Stimulated activated CD4-positive, alpha-beta T cell treated with anti-CD3 and anti-CD28 coated beads, Interleukin-4, amount 100 ng/mL, for 1 hour (primary cell): ENCODE results near the gene RTL10.

Experiments
- DNase-seq: peaks from one replicate; pipeline ENCODE4 v3.0.0-alpha.2; 2020

The RTL10 gene

DNA sequence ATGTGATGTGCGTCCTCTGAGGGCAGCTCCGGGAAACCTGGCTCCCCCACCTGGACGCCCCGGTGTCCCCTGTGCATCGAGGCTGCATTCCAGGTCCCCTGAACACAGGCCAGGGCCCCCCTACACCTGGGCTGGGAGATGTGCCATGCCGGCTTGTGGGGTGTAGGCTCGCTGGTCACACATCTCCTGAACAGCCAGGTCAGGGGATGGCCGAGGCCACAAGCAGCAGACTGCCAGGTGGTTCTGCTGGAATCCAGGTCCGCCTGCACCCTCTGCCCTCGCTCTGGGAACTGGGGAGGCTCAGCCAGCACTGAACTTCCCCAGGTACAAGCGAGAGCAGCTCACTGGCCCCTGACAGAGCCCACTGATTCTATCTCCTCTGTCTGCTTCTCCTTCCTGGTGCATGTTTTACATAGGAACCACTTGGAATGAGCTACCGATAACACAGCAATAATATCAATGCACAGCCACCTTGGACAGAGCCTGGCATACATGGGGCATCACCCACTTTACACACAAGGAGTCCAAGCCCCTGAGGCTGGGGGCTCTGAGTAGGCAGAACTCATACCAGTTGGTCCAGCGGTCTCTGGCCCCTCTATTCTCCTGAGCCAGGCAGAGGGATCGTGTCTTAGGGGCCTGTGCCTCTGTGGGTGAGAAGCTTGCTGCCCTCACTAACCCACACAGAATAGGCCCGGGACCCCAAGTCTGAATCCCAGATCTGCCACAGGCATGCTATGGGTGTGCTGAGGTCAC lies 47.3 kb downstream of the RTL10 start:
- DNase-seq, result no peak

- no peak for DNase-seq
Measured at GRCh38 chr22:19806213-19807160, 48.2 kb downstream of the RTL10 start.

GRCh38 chr22:19805821-19806212 lies 48.9 kb downstream of the RTL10 start:
- no peak for DNase-seq
